Activated B cell treated with CpG ODN at 0.5 μM for 24 hours (primary cell): ENCODE data around the gene BACE2. TPM values are rescaled to one million over a fixed set of nuclear protein-coding genes. Genes with fewer than 3 reads are reported as not detected.

Experiments used
- ATAC-seq: fragments of 200-7000 bp; cut with Tn5 transposase; one replicate; pipeline ENCODE4 v1.10.0; 2021; ENCODE audit warnings: low read depth, mild to moderate bottlenecking, moderate library complexity
- CTCF ChIA-PET: fragments of 350-600 bp; sonication (Branson Sonifier 250); formaldehyde crosslinking; loops from one replicate; lab custom pipeline; 2021; ENCODE audit warnings: antibody characterized with exemption; lab: Charles Lee
- POLR2A ChIA-PET: fragments of 350-600 bp; sonication (Branson Sonifier 250); formaldehyde crosslinking; loops from one replicate; lab custom pipeline; 2021; ENCODE audit warnings: antibody characterized with exemption; lab: Charles Lee
- DNase-seq: peaks from one replicate; pipeline ENCODE4 v3.0.0; 2022
- H3K27ac Mint-ChIP-seq: one replicate; pipeline ENCODE4 v1.8.0; 2020; ENCODE audit warnings: mixed read lengths
- H3K27me3 Mint-ChIP-seq: one replicate; pipeline ENCODE4 v1.8.0; 2021; ENCODE audit warnings: mixed read lengths
- H3K36me3 Mint-ChIP-seq: one replicate; pipeline ENCODE4 v1.8.0; 2021; ENCODE audit warnings: low read depth, mixed read lengths
- H3K4me1 Mint-ChIP-seq: one replicate; pipeline ENCODE4 v1.8.0; 2021; ENCODE audit warnings: mixed read lengths
- H3K4me3 Mint-ChIP-seq: one replicate; pipeline ENCODE4 v1.8.0; 2020; ENCODE audit warnings: mild to moderate bottlenecking, mixed read lengths
- H3K9me3 Mint-ChIP-seq: one replicate; pipeline ENCODE4 v1.8.0; 2020; ENCODE audit warnings: mixed read lengths
- CTCF ChIP-seq: fragments of 200-600 bp; IDR thresholded peaks from one replicate; pipeline ENCODE4 v1.8.0; 2022; ENCODE audit warnings: antibody characterized with exemption, mild to moderate bottlenecking
- intact Hi-C: fragments of 100-400 bp; cut with micrococcal nuclease; formaldehyde crosslinking; loops from one replicate; pipeline ENCODE4 v1.15.1; 2024
- total RNA-seq: library from RNA; stranded (reverse); gene quantifications from 2 replicates; pipeline ENCODE4 v1.2.3, GENCODE V29; 2022

BACE2 gene
- total RNA-seq, 1 donor from 2014 or later: 17.1 TPM

GRCh38 chr21:41289431-41289830 lies 121.5 kb downstream of the BACE2 start:
- Mint-ChIP-seq H3K27ac (no peak overlapping the region), H3K27me3 (peaks cover 26% of the 10 kb centered on the region), H3K9me3 (no peaks in the 10 kb centered on the region), H3K36me3 (no peaks in the 10 kb centered on the region), H3K4me1 (peaks cover 8% of the 10 kb centered on the region), H3K4me3 (no peak overlapping the region)
- intact Hi-C loops: no loop called here
- no peak for DNase-seq
- ChIA-PET POLR2A (no interaction called here), CTCF (interaction anchor here (0.6 kb wide), 1 partner anchor 488 kb away, joined by 3 read pairs; no protein-coding TSS in a partner anchor)
- no peak for ATAC-seq
- TF ChIP-seq CTCF: no peak

GRCh38 chr21:41290106-41290799 lies 122.3 kb downstream of the BACE2 start:
- H3K4me3 Mint-ChIP-seq: no peak overlapping the region
- ATAC-seq (no peak), DNase-seq (no peak)
- ChIA-PET POLR2A (interaction anchor here (0.7 kb wide), 1 partner anchor 937 kb away, joined by 3 read pairs; no protein-coding TSS in a partner anchor), CTCF (no interaction called here)
- H3K27ac Mint-ChIP-seq: no peak overlapping the region
- H3K4me1 Mint-ChIP-seq: peaks cover 8% of the 10 kb centered on the region
- peaks cover 34% of the 10 kb centered on the region for H3K27me3 Mint-ChIP-seq
- no peaks in the 10 kb centered on the region for H3K36me3 Mint-ChIP-seq
- intact Hi-C loops: no loop called here
- no peak for TF ChIP-seq CTCF
- no peaks in the 10 kb centered on the region for H3K9me3 Mint-ChIP-seq

GRCh38 chr21:41294548-41295231 lies 126.7 kb downstream of the BACE2 start:
- ChIA-PET CTCF (interaction anchor here (1.2 kb wide), 1 partner anchor 11 kb away, joined by 4 read pairs; no protein-coding TSS in a partner anchor), POLR2A (no interaction called here)
- ATAC-seq: no peak
- Mint-ChIP-seq H3K27me3 (peaks cover 45% of the 10 kb centered on the region), H3K4me1 (peaks cover 8% of the 10 kb centered on the region), H3K36me3 (no peaks in the 10 kb centered on the region), H3K9me3 (peaks cover 2% of the 10 kb centered on the region), H3K27ac (no peak overlapping the region), H3K4me3 (no peak overlapping the region)
- intact Hi-C loops: no loop called here
- TF ChIP-seq CTCF: no peak
- DNase-seq: no peak

- DNase-seq (no peak), ATAC-seq (no peak)
- no peak overlapping the region for H3K27ac Mint-ChIP-seq
- H3K4me1 Mint-ChIP-seq: peaks cover 8% of the 10 kb centered on the region
- CTCF ChIA-PET: interaction anchor here (1.2 kb wide), 1 partner anchor 12 kb away, joined by 4 read pairs; no protein-coding TSS in a partner anchor
- peaks cover 2% of the 10 kb centered on the region for H3K9me3 Mint-ChIP-seq
- no peaks in the 10 kb centered on the region for H3K36me3 Mint-ChIP-seq
- intact Hi-C loops: no loop called here
- no peak for TF ChIP-seq CTCF
- peaks cover 43% of the 10 kb centered on the region for H3K27me3 Mint-ChIP-seq
- no peak overlapping the region for H3K4me3 Mint-ChIP-seq
- POLR2A ChIA-PET: no interaction called here
Observed at GRCh38 chr21:41295721-41296254, 127.8 kb downstream of the BACE2 start.

GRCh38 chr21:41302976-41303375 lies 135.0 kb downstream of the BACE2 start:
- ChIA-PET POLR2A (no interaction called here), CTCF (no interaction called here)
- Mint-ChIP-seq H3K4me3 (no peak overlapping the region), H3K36me3 (no peaks in the 10 kb centered on the region), H3K4me1 (no peaks in the 10 kb centered on the region), H3K27me3 (peaks cover 18% of the 10 kb centered on the region), H3K27ac (no peak overlapping the region), H3K9me3 (peaks cover 3% of the 10 kb centered on the region)
- intact Hi-C loops: no loop called here
- TF ChIP-seq CTCF: no peak
- no peak for ATAC-seq
- DNase-seq: no peak
